Measurements from ENCODE around the gene RBBP8NL. TPM values are rescaled to one million over a fixed set of nuclear protein-coding genes. Genes with fewer than 3 reads are reported as not detected.

The RBBP8NL gene
- total RNA-seq, 2 experiments from 2014 or later: not detected

DNA sequence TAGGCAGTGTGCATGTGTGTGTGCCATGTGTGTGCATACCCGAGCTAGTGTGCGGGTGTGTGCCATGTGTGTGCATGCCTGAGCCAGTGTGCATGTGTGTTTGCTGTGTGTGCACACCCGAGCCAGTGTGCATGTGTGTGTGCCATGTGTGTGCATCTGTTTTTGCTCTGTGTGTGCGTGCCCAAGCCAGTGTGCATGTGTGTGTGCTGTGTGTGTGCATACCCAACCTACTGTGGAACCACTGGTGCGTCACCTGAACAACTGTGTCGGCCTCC is 5.7 kb downstream of the RBBP8NL start:
- no peak overlapping the region for H3K27ac ChIP-seq (ENCODE audit: low read depth in 1 of 2, low read length in 2 of 2)
- Mint-ChIP-seq H3K9me3 (no peaks in the 10 kb centered on the region), H3K27ac (no peak overlapping the region), H3K4me3 (no peak overlapping the region), H3K27me3 (no peaks in the 10 kb centered on the region), H3K4me1 (ENCODE audit: low read depth) (no peaks in the 10 kb centered on the region), H3K36me3 (ENCODE audit: low read depth) (no peaks in the 10 kb centered on the region)
- CTCF ChIA-PET: no interaction called here
- ATAC-seq (ENCODE audit: poor library complexity): no peak
- no peaks in the 10 kb centered on the region for H3K36me3 ChIP-seq (ENCODE audit: insufficient read depth, low read length)
- H3K4me1 ChIP-seq (ENCODE audit: insufficient read depth, low read length): no peaks in the 10 kb centered on the region
- peaks cover 0 to 5% of the 10 kb centered on the region in 2 experiments for H3K27me3 ChIP-seq (ENCODE audit: control insufficient read depth in 1 of 2, insufficient read depth in 2 of 2, low read length in 2 of 2)
- no peak overlapping the region for H3K4me3 ChIP-seq (ENCODE audit: low read length)
- H3K9me3 ChIP-seq (ENCODE audit: control insufficient read depth in 1 of 2, insufficient read depth in 1 of 2, low read length in 2 of 2): peaks cover 0 to 13% of the 10 kb centered on the region in 2 experiments
- DNase-seq: no peak
- intact Hi-C loops (cut with DNase I, micrococcal nuclease): no loop called here
- TF ChIP-seq, protein P1, sequence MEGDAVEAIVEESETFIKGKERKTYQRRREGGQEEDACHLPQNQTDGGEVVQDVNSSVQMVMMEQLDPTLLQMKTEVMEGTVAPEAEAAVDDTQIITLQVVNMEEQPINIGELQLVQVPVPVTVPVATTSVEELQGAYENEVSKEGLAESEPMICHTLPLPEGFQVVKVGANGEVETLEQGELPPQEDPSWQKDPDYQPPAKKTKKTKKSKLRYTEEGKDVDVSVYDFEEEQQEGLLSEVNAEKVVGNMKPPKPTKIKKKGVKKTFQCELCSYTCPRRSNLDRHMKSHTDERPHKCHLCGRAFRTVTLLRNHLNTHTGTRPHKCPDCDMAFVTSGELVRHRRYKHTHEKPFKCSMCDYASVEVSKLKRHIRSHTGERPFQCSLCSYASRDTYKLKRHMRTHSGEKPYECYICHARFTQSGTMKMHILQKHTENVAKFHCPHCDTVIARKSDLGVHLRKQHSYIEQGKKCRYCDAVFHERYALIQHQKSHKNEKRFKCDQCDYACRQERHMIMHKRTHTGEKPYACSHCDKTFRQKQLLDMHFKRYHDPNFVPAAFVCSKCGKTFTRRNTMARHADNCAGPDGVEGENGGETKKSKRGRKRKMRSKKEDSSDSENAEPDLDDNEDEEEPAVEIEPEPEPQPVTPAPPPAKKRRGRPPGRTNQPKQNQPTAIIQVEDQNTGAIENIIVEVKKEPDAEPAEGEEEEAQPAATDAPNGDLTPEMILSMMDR (IDR thresholded peaks at IDR 0.05): no peak
- POLR2A ChIA-PET: no interaction called here

DNA sequence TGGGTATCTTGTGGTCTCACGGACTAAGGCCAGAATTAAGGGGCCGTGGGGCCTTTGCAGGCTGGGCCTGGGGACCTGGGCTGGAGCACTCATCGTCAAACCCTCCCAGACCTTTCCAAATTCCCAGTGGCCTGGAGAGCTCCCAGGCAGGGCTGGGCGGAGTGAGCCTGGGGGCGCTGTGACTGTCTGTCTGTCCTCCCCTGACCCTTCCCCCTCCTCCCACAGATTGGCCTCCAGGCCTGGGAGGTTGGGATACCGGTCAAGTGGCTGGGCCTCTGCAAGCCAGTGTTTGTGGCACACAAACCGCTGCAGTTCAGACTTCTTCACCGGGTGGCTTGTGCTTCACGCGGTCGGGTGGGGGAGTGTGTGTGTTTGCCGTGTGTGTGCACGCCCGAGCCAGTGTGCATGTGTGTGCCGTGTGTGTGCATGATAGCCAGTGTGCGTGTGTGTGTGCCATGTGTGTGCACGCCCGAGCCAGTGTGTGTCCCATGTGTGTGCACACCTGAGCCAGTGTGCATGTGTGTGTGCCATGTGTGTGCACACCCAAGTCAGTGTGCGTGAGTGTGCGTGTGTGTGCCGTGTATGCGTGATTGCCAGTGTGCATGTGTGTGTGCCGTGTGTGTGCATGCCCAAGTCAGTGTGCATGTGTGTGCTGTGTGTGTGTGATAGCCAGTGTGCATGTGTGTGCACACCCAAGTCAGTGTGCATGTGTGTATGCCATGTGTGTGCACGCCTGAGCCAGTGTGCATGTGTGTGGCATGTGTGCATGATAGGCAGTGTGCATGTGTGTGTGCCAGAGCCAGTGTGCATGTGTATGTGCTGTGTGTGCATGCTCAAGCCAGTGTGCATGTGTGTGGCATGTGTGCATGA is 6.3 kb downstream of the RBBP8NL start:
- Histone ChIP-seq H3K36me3 (ENCODE audit: insufficient read depth, low read length) (no peaks in the 10 kb centered on the region), H3K27ac (ENCODE audit: low read depth in 1 of 2, low read length in 2 of 2) (no peak overlapping the region), H3K27me3 (ENCODE audit: control insufficient read depth in 1 of 2, insufficient read depth in 2 of 2, low read length in 2 of 2) (peaks cover 0 to 5% of the 10 kb centered on the region in 2 experiments), H3K4me1 (ENCODE audit: insufficient read depth, low read length) (no peaks in the 10 kb centered on the region), H3K9me3 (ENCODE audit: control insufficient read depth in 1 of 2, insufficient read depth in 1 of 2, low read length in 2 of 2) (peaks cover 0 to 7% of the 10 kb centered on the region in 2 experiments), H3K4me3 (ENCODE audit: low read length) (no peak overlapping the region)
- ATAC-seq (ENCODE audit: poor library complexity) (no peak), DNase-seq (no peak)
- POLR2A ChIA-PET: no interaction called here
- intact Hi-C loops (cut with DNase I, micrococcal nuclease): no loop called here
- Mint-ChIP-seq H3K4me3 (no peak overlapping the region), H3K9me3 (no peaks in the 10 kb centered on the region), H3K36me3 (ENCODE audit: low read depth) (no peaks in the 10 kb centered on the region), H3K4me1 (ENCODE audit: low read depth) (no peaks in the 10 kb centered on the region), H3K27me3 (no peaks in the 10 kb centered on the region), H3K27ac (no peak overlapping the region)
- TF ChIP-seq, protein P1 (IDR thresholded peaks at IDR 0.05): no peak
- CTCF ChIA-PET: no interaction called here

DNA sequence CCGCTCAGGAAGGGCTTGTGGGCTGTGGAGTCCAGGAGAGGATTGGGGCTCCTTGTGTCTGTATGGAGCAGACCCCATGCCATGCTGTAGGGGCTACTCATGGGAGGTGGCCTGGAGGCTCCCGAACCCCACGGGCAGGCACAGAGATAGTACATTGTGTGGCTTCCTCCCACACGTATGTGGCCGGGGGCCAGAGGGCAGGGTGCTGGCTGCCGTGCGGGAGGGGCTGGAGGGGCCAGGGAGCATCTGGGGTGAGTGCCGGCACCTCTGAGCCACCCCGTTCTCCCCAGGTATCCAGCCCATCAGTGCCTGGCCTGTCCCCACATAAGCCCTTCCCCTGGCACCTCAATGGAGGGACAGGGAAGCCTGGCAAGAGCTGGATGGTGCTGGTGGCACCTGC is 7.6 kb downstream of the RBBP8NL start:
- Mint-ChIP-seq H3K9me3 (no peaks in the 10 kb centered on the region), H3K27me3 (no peaks in the 10 kb centered on the region), H3K36me3 (ENCODE audit: low read depth) (no peaks in the 10 kb centered on the region), H3K27ac (no peak overlapping the region), H3K4me1 (ENCODE audit: low read depth) (no peaks in the 10 kb centered on the region), H3K4me3 (no peak overlapping the region)
- Histone ChIP-seq H3K27me3 (ENCODE audit: control insufficient read depth in 1 of 2, insufficient read depth in 2 of 2, low read length in 2 of 2) (peaks cover 0 to 7% of the 10 kb centered on the region in 2 experiments), H3K9me3 (ENCODE audit: control insufficient read depth in 1 of 2, insufficient read depth in 1 of 2, low read length in 2 of 2) (peaks cover 0 to 7% of the 10 kb centered on the region in 2 experiments), H3K36me3 (ENCODE audit: insufficient read depth, low read length) (no peaks in the 10 kb centered on the region), H3K4me3 (ENCODE audit: low read length) (no peak overlapping the region), H3K27ac (ENCODE audit: low read depth in 1 of 2, low read length in 2 of 2) (no peak overlapping the region), H3K4me1 (ENCODE audit: insufficient read depth, low read length) (no peaks in the 10 kb centered on the region)
- DNase-seq (no peak), ATAC-seq (ENCODE audit: poor library complexity) (no peak)
- intact Hi-C loops (cut with DNase I, micrococcal nuclease): no loop called here
- POLR2A ChIA-PET: no interaction called here
- TF ChIP-seq, protein P1 (IDR thresholded peaks at IDR 0.05): no peak
- CTCF ChIA-PET: no interaction called here

Measured in CD4-positive, alpha-beta T cell (primary cell).